GM12801 (cell line): Measurements from ENCODE around the gene TNFAIP8L1.

Source experiments
- CTCF ChIP-seq: IDR thresholded peaks from one replicate; pipeline ENCODE4 v1.5.1; 2011; ENCODE audit warnings: control low read depth; ENCODE audit not compliant: insufficient read length; ENCODE audit errors: extremely low read depth

Gene TNFAIP8L1

GRCh38 chr19:4695224-4695731 lies 56.0 kb downstream of the TNFAIP8L1 start:
- TF ChIP-seq CTCF, result no peak

- TF ChIP-seq CTCF, result no peak
Observed at GRCh38 chr19:4697304-4697703, 58.0 kb downstream of the TNFAIP8L1 start.

GRCh38 chr19:4699826-4700692 lies 60.7 kb downstream of the TNFAIP8L1 start:
- no peak for TF ChIP-seq CTCF

- TF ChIP-seq CTCF, result no peak
Observed at GRCh38 chr19:4700693-4700970, 61.3 kb downstream of the TNFAIP8L1 start.

- TF ChIP-seq CTCF, result no peak
Observed at GRCh38 chr19:4701557-4701956, 62.2 kb downstream of the TNFAIP8L1 start.

- TF ChIP-seq CTCF, result no peak
Observed at GRCh38 chr19:4702764-4703163, 63.4 kb downstream of the TNFAIP8L1 start.

GRCh38 chr19:4703671-4704316 lies 64.5 kb downstream of the TNFAIP8L1 start:
- no peak for TF ChIP-seq CTCF
